ENCODE results near the gene NTSR1.

GRCh38 chr20:62703853-62704228 lies 4.8 kb upstream of the NTSR1 start:
- TF ChIP-seq CTCF (conservative IDR thresholded peaks at IDR 0.05; ENCODE audit: low read length) (no peak), EZH2phosphoT487 (IDR thresholded peaks at IDR 0.05; ENCODE audit: borderline replicate concordance) (no peak)

All from Loucy (cell line).